ENCODE measurements around the gene TP53BP2. TPM values are rescaled to one million over a fixed set of nuclear protein-coding genes. Genes with fewer than 3 reads are reported as not detected.

The TP53BP2 gene
- total and polyA plus RNA-seq, 10 of the 15 experiments (the other 5 are each of a cell fraction or from before 2014, with no cell fraction given) = 1.6 to 13.7 (median 5.6) TPM

GRCh38 chr1:223788746-223789415 lies 56.9 kb downstream of the TP53BP2 start:
- no peaks in the 10 kb centered on the region for H3K79me2 ChIP-seq (ENCODE audit: control insufficient read depth, insufficient read depth, low read length)
- no peak overlapping the region for H2AFZ ChIP-seq (ENCODE audit: control insufficient read depth, low read depth, low read length)
- no peaks in the 10 kb centered on the region for H3K27me3 ChIP-seq (replicated peaks in 1 of 2; ENCODE audit: control insufficient read depth in 2 of 2, insufficient read depth in 2 of 2, low read length in 1 of 2)
- H3K27ac ChIP-seq (ENCODE audit: control insufficient read depth, insufficient read depth) = no peak overlapping the region
- ATAC-seq (no peak), FAIRE-seq (no peak), DNase-seq (ENCODE audit: low read depth, low spot score) (no peak)
- CTCF ChIA-PET = interaction anchor here (0.7 kb wide), 1 partner anchor 9 kb away, joined by 5 read pairs; no protein-coding TSS in a partner anchor
- no peaks in the 10 kb centered on the region for H3K9me3 ChIP-seq (replicated peaks; ENCODE audit: control insufficient read depth, insufficient read depth, low read length)
- no TSS peak for BruUV-seq (replicated peaks)
- H3K4me1 ChIP-seq (ENCODE audit: control insufficient read depth, insufficient read depth, low read length) = no peaks in the 10 kb centered on the region
- H4K20me1 ChIP-seq (ENCODE audit: control insufficient read depth, insufficient read depth) = no peaks in the 10 kb centered on the region
- POLR2A ChIA-PET = no interaction called here
- SMC1A ChIA-PET (ENCODE audit: uncharacterized antibody, unreplicated experiment) = no interaction called here
- intact Hi-C loops (cut with micrococcal nuclease; ENCODE audit: unreplicated experiment) = no loop called here
- no peak overlapping the region for H3K4me2 ChIP-seq (ENCODE audit: control insufficient read depth, insufficient read depth)
- no peak overlapping the region for H3K9ac ChIP-seq (ENCODE audit: control insufficient read depth, insufficient read depth, low read length)
- RAD21 ChIA-PET (ENCODE audit: unreplicated experiment) = no interaction called here
- WGBS (ENCODE audit: insufficient coverage, insufficient replicate concordance, low lambda C conversion rate, missing lambda C conversion rate) = 81% methylated on average over 4 of the region's 4 CpGs
- H3K36me3 ChIP-seq (ENCODE audit: control insufficient read depth in 2 of 2, insufficient read depth in 2 of 2, low read length in 1 of 2) = no peaks in the 10 kb centered on the region; a peak in 1 of 4 replicates
- H3K4me3 ChIP-seq = no peak overlapping the region
- in situ Hi-C loops (cut with MboI) = no loop called here
- no peak for TF ChIP-seq RELA (IDR thresholded peaks at IDR 0.05; ENCODE audit: borderline replicate concordance, partially characterized antibody)
- no peak for TF ChIP-seq STAT3 (IDR thresholded peaks at IDR 0.05; ENCODE audit: low read depth, low read length)
- TF ChIP-seq ZNF217 (IDR thresholded peaks at IDR 0.05) = no peak
- TF ChIP-seq REST (IDR thresholded peaks at IDR 0.05; ENCODE audit: low read depth, low read length) = no peak
- TF ChIP-seq RAD21 (IDR thresholded peaks at IDR 0.05; ENCODE audit: insufficient read depth, low read depth, low read length) = no peak
- no peak for TF ChIP-seq MEF2A (IDR thresholded peaks at IDR 0.05; ENCODE audit: insufficient read depth, low read depth, low read length)
- no peak for TF ChIP-seq SRF (IDR thresholded peaks at IDR 0.05; ENCODE audit: low read depth in 2 of 2, low read length in 2 of 2)
- TF ChIP-seq HCFC1 (IDR thresholded peaks at IDR 0.05; ENCODE audit: low read length) = no peak
- no peak for TF ChIP-seq RB1 (IDR thresholded peaks at IDR 0.05; ENCODE audit: borderline replicate concordance)
- TF ChIP-seq CHD1 (IDR thresholded peaks at IDR 0.05; ENCODE audit: low read depth, low read length) = no peak
- no peak for TF ChIP-seq MXI1 (IDR thresholded peaks at IDR 0.05; ENCODE audit: low read depth, low read length)
- TF ChIP-seq CEBPZ (IDR thresholded peaks at IDR 0.05; ENCODE audit: low read depth, low read length) = no peak
- no peak for TF ChIP-seq NRF1 (conservative IDR thresholded peaks at IDR 0.05; ENCODE audit: low read depth, low read length)
- TF ChIP-seq BCL3 (IDR thresholded peaks at IDR 0.05; ENCODE audit: borderline replicate concordance, insufficient read depth, low read depth, low read length, poor library complexity, severe bottlenecking) = no peak
- no peak for TF ChIP-seq BRCA1 (IDR thresholded peaks at IDR 0.05; ENCODE audit: low read depth, low read length)
- TF ChIP-seq BACH1 (IDR thresholded peaks at IDR 0.05; ENCODE audit: borderline replicate concordance) = no peak
- no peak for TF ChIP-seq TCF3 (IDR thresholded peaks at IDR 0.05; ENCODE audit: borderline replicate concordance, insufficient read depth, low read depth, low read length)

Measured in GM12878 (cell line).